ENCODE measurements around the gene FBXW7.

- no peak for TF ChIP-seq POLR2A (IDR thresholded peaks at IDR 0.05)
- no peak for TF ChIP-seq CTCF (IDR thresholded peaks at IDR 0.05)
- no peak for TF ChIP-seq EP300 (IDR thresholded peaks at IDR 0.05; ENCODE audit: low read depth)
- TF ChIP-seq POLR2AphosphoS5 (IDR thresholded peaks at IDR 0.05): no peak
Measured at GRCh38 chr4:152273343-152273742, 262.5 kb downstream of the FBXW7 start.

All from transverse colon (tissue), 4 donors.